ENCODE data around the gene RANGAP1.

DNA sequence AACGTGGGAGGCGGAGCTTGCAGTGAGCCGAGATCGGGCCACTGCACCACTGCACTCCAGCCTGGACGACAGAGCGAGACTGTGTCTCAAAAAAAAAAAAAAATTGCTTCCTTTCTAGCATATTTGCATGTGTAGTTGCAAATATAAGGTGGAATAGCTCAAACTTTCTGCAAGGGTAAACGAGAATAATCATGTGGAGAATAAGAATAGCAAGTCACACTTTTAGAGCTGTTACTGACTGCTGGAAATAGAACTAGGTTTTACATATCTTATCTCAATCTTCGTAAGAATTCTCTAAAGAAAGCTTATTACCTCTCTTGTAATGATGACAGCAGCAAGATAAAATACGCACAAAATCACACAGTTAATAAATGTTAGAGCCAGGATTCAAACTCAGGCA, 79.3 kb downstream of the RANGAP1 start:
- TF ChIP-seq EP300 (IDR thresholded peaks at IDR 0.05) (no peak), CTCF (IDR thresholded peaks at IDR 0.05) (no peak), POLR2A (IDR thresholded peaks at IDR 0.05) (no peak)

Data from sigmoid colon (tissue), 4 donors.